Measurements from ENCODE around the gene FAM135A.
"Not testable (repeated sequence)": the region's sequence is repeated elsewhere in the genome, so short reads cannot be mapped to it uniquely, and the experiment has no call there.

FAM135A gene

DNA sequence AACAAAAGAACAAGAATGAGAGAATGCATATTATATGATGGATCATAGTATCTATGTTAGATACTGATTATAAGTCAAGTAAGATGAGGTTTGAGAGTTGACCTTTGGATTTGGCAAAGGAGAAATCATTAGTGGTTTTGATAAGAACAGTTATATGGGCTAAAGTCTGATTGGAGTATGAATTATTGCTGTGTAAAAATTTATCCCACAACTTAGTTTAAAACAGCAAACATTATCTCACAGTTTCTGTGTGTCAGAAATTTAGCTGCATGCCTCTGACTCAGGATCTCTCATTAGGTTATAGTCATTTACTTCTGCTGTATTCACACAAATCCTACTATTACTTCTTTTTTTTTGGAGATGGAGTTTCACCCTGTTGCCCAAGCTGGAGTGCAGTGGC is 56.7 kb downstream of the FAM135A start:
- no peak for DNase-seq

DNA sequence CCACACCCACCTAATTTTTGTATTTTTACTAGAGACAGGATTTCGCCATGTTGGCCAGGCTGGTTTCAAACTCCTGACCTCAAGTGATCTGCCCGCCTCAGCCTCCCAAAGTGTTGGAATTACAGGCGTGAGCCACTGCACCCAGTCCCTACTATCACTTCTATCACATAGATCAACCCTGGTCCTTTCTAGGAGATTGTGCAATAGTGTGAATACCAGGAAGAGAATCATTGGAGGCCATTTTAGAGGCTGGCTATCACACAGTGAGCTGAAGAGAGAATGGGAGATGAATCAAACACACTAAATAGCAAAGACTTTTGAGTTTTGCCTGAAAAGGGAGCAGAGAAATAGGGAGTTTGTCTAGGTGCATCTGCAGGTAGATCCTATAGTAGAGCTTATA is 57.2 kb downstream of the FAM135A start:
- DNase-seq: not testable (repeated sequence)

DNA sequence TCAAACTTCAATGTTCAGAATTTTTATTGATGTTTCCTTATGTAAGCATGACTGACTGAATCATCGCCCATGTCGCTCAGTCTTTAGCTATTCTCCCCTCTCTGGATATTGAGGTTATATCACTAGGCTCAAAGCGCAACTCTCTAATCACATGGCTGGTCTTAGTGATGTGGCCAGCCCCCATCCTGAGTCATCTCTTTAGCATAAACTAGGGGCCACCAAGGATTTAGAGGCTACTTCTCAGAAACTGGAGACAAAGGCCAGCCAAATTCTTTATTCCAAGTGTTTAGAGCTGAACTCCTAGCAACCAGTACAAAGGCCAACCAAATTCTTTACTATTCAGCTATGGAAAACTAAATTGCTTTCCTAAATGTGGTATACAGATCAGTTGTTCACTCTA is 61.4 kb downstream of the FAM135A start:
- DNase-seq: no peak

DNA sequence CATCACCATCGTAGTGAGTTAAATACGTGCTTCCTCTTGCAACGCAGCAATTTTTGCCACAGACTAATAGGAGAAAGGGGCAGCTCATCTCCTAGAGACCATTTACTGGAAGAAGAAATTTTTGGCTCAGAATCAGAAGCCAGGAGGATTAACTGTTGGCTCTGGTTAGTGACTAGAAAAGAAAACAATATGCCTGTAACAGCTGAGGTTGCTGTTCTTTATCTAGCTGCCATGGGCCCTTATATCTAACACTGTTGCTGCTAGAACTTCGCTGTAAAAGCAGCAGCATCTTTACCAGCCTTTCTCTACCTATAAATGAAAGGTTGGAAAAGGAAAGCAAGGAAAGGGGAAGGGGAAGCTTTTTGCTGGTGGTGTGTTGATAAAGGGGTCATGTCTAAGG is 65.9 kb downstream of the FAM135A start:
- no peak for DNase-seq

DNA sequence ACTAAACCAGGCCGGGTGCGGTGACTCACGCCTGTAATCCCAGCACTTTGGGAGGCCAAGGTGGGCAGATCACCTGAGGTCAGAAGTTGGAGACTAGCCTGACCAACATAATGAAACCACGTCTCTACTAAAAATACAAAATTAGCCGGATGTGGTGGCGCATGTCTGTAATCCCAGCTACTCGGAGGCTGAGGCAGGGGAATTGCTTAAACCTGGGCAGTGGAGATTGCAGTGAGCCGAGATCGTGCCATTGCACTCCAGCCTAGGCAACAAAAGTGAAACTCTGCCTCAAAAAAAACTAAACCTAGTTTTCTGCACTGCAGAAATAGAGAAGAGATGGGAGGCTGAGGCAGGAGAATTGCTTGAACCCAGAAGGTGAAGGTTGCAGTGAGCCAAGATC is 73.3 kb downstream of the FAM135A start:
- DNase-seq: not testable (repeated sequence)

DNA sequence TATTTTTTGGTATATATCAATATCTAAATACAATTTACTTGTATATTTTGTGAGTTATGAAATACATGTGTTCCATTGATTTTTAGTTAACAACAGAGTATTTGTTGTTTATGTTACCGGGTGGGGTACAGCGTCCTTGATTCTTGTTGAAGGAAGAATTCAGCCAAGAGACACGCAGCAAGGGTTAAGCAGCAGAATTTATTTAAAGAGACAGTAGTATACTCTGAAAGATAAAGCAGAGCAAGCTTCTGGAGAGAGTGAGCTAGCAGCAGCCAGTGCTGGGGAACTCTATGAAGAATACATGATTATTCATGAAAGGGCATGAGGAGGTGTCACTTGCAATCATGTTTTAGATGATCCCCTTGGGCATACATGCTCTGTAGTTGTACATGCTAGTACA is 76.1 kb downstream of the FAM135A start:
- DNase-seq: no peak

DNA sequence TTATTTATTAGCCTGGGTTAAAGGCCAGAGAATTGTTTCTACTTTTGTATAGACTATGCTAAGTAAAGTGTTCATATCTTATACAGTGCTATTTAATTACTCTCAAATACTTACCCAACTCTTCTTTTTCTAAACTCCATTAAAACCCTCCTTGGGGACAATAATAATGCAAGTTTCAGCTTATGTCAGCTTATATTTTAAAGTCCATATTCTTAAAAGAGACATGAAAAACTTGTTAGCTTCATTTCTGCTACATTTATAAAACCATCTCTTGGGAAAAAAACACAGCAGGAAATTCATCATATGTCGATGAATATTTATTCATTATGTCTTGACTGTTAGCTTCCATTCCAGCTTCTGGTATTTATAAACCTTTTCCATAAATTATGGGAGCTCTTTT is 81.5 kb downstream of the FAM135A start:
- DNase-seq: no peak

DNA sequence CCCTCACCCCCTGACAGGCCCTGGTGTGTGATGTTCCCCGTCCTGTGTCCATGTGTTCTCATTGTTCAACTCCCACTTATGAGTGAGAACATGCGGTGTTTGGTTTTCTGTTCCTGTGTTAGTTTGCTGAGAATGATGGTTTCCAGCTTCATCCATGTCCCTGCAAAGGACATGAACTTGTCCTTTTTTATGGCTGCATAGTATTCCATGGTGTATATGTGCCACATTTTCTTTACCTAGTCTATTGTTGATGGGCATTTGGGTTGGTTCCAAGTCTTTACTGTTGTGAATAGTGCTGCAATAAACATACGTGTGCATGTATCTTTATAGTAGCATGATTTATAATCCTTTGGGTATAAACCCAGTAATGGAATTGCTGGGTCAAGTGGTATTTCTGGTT is 82.5 kb downstream of the FAM135A start:
- not testable (repeated sequence) for DNase-seq

DNA sequence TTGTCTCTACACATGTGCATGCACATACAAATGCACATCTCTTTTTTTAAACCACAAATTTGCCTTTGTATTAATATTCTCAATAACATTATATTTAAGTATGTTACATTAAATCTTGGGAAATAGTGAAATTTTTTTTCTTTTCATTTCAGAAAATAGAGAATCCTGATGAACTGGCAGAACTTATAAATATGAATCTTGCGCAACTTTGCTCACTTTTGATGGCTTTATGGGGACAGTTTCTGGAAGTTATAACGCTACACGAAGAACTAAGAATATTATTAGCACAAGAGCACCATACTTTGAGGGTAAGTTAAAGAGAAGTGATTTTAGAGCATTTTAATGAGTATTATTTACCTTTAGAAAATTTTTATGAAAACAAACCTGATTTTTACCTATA is 89.2 kb downstream of the FAM135A start:
- no peak for DNase-seq

DNA sequence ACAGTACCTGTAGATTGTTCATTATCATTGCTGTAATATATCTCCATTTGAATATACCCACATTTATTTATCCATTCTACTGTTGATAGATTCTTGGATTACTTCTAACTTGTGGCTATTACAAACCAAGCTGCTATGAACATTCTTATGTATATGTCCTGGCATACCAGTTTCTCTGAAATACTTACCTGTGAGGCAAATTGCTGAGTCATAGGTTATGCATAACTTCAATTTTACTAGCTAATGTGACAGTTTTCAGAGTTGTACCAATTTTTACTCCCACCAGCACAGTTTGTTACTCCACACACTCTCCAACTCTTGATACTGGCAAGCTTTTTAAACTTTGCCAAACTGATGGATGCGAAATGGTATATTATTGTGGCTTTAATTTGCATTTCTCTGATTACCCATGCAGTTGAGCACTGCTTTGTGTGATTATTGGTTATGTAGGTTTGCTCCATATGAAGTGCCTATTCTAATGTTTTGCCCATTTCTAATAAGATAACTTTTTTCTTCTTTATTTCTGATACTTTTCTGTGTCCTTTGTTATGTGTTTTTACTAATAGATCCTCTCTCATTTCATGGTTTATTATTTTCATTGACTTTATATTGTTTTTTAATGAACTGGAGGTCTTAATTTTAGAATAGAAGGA is 90.6 kb downstream of the FAM135A start:
- DNase-seq: no peak

DNA sequence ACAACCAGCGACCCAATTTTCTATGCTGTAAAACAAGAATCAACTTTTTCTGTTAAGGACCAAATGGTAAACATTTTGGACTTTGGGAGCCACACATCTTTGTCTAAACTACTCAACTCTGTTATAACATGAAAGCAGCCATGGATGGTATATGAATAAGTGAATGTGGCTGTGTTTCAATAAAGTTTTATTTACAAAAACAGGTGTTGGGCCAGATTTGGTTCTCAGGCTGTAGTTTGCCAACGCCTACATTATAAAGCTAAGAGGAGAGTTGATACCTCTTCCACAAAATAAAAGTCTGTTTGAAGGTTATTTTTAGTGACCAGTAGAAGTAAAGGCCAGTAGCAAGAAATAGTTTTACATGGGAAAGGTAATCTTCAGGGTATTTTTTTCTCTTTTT is 93.0 kb downstream of the FAM135A start:
- DNase-seq: no peak

DNA sequence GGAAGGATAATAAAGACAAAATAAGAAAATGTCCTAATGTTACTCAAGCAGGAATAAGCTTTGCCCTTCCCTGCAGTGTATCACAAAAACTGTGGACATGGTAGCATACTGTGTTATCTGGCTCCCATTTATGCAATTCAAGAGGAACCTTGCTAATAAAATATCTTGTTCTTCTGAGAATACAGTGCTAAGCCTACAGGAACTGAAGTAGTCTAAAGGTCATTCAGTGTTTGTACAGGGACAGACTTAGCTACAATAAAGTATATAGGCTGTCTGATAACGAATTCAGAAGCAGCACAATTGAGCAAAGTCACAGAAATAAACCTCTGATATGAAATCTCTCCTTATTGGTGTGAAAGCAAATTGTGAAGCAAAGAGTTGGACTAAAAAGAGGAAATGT is 93.9 kb downstream of the FAM135A start:
- no peak for DNase-seq

DNA sequence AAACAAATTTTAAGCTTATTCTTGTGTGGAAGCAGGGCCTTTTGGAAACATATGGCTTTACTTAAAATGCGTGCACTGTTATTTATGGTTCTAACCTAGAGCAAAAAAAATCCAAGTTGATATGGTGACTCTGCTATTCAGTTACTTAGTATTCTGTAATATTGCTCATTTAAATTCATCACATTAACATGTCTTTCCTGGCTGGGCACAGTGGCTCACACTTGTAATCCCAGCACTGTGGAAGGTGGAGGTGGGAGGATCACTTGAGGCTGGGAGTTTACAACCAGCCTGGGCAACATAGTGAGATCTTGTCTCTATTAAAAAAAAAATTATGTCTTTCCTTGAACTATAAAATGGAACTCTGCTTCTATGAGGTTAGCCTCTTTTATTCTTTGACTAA is 95.6 kb downstream of the FAM135A start:
- no peak for DNase-seq

DNA sequence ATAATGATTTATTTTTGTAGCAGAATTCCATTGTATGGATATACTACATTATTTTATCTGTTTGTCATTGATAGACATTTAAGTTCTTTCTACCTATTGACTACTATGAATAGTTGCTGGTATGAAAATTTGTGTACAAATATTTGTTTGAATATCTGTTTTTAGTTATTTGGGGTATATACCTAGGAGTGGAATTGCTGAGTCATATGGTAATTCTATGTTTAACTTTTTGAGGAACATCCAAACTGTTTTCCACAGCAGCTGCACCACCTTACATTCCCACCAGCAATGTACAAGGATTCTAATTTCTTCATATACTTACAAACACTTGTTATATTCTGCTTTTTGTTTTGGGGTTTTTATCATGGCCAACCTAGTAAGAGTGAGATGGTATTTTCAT is 97.3 kb downstream of the FAM135A start:
- no peak for DNase-seq

DNA sequence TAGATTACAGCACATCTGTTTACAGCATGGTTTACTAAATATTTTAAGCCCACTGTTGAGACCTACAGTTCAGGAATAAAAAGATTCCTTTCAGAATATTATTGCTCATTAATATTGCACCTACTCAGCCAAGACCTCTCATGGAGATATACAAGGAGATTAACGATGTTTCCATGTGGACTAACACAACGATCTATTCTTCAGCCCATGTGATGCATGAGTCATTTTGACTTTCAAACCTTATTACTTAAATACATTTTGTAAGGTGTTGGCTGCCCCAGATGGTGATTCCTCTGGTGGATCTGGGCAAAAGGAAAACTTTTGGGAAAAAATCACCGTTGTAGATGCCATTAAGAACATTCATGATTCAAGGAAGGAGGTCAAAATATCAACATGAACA is 105.4 kb downstream of the FAM135A start:
- no peak for DNase-seq

DNA sequence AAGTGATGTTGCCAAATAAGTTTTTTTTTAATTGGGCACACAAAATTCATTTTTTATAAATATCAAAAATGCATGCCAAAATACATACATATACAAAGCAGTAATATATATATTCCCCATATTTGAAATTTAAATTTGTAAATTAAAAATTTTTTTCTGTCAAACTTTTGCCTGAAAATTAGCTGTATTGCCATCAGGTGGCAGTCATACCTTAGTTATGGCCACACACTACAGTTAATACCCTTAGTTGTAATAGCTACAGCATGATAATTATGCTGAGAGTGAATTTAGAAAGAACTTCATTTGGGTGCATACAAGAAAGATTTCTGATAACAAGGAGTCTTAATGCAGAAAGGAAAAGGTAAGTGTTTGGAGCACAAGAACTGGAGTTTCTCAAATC is 107.3 kb downstream of the FAM135A start:
- DNase-seq: no peak

DNA sequence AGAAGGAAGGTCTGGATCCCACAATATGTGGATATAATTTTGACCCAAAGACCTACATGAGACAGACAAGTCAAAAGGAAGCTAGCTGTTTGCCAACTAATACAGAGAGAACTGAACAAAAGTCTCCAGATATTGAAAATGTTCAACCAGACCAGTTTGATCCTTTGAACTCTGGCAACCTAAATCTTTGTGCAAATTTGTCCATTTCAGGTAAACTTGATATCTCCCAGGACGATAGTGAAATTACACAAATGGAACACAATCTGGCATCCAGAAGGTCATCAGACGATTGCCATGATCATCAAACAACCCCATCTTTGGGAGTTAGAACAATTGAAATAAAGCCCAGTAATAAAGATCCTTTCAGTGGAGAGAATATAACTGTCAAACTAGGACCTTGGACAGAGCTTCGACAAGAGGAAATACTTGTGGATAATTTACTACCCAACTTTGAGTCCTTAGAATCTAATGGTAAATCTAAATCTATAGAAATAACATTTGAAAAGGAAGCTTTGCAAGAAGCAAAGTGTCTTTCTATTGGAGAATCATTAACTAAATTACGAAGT is 111.5 kb downstream of the FAM135A start:
- DNase-seq: no peak

DNA sequence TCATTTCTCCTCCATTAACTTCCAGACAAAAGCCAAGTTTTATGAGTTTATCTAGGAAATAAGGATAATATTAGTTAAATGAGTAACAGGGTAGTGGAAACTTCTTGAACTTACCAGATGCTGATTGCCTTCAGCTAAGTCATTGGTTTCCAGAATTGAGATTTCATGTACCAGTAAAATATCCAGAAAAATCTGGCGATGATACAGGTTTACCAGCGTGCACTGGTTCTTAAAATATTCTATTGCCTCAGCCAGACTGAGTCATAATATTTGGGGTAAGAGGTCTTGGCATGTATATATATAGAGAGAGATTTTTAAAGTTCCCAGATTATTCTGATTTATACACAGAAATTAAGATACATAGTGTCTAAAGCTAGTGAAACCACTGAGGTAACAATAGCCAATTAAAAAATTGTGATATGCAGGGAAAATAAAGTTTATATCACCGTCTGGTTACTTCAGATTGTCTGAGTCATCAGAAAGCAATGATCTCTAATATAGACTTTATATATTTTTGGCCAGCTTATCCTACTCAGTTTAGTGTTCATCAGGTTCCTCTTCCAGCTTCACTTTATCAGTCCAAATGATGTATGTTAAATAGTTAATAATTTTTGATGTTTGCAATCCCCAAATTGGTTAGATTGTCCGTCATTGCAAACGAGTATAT is 113.9 kb downstream of the FAM135A start:
- DNase-seq: no peak

DNA sequence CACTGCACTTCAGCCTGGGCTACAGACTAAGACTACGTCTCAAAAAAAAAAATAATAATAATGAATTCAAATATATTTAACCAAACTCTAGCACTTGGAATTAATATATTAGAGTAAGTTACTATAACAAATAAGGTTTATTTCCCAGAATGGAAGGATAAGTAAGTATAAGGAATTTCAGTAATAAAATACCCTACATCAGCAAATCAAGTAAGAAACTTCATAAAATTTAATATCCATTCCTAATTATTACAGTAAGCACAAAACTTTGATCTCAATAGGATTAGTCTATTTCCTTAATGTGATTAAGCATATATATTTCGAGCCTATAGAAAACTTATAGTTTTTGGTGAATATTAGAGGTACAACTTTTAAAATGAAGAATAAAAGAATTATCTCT is 116.7 kb downstream of the FAM135A start:
- no peak for DNase-seq

DNA sequence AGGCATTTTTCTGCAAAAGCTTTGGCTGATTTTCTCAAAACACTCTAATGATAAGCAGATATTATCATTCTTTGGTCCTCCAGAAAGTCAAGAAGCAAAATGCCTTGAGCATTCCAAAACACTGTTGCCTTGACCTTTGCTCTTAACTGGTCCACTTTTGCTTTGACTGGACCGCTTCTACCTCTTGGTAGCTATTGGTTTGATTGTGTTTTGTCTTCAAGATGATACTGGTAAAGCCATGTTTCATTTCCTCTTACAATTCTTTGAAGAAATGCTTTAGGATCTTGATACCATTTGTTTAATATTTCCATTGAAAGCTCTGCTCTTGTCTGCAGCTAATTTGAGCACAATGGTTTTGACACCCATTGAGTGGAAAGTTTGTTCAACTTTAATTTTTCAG is 117.8 kb downstream of the FAM135A start:
- DNase-seq: no peak

DNA sequence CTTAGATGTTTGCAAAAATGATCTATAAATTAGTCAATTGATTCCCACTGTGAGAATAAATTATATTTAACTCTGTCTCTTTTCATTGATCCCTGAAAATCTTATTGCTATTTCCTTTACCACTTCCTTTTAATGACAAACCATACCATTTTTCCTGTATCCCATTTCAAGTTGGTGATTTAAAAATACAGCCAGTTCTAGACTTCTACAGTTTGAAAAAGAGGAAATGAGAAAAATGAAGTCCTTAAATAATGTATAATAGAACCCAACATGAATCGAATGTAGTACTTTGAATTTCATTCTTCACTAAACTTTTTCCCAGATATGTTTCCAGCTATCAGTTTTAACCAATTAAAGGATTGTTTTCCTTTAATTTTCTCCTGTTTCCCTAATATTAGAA is 124.0 kb downstream of the FAM135A start:
- DNase-seq: no peak

DNA sequence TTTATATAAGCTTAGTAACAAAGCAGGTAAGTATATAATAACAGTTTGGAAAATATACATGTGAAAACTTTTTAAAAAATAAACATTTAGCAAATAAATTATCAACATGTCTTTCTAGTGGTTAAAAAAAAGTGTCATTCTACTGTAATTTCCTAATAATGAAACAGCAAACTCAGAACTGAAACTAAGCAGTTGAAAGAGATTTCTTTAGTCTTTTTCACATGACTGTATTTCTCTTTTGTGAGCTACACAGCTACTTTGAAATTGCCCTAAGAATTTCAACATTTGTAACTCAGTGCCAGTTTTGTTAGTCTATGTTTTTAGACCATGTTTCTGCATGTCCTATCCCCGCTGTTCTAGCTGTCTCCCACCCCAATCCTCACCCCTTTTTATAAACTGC is 125.1 kb downstream of the FAM135A start:
- no peak for DNase-seq

DNA sequence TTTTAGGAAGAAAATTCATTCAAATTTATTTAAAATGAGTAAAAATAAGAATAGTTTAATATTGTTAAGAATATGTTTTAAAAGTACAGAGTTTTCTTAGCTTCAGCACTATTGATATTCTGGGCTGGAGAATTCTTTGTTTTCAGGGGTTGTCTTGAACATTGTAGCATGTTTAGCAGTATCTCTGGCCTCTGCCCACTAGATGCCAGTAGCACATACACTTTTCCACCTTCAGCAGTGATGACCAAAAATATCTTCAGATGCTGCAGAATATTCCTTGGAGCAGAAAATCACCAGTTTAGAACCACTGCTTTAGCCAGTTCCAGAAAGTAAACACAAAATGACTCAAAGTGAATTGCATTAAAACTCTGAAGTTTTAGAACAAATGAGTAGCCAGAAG is 134.0 kb downstream of the FAM135A start:
- DNase-seq: no peak

DNA sequence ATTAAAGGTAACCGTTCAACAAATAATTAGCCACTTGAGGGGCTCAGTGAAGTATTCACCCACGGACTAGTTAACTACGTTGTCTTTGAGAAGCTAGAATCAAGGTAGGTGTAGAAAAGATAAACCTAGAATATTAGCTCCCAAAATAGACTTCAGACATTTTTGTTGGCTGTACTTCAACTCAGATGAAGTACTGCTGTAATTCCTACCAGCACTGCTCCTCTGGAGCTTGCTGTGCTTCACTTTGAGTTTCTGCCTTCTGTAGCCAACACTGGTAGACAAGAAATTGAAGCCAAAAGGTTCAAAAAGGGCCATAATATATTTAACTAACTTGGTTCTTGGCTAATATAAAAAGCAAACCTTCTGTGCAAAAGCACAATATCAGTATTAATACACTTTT is 134.6 kb downstream of the FAM135A start:
- DNase-seq: no peak

DNA sequence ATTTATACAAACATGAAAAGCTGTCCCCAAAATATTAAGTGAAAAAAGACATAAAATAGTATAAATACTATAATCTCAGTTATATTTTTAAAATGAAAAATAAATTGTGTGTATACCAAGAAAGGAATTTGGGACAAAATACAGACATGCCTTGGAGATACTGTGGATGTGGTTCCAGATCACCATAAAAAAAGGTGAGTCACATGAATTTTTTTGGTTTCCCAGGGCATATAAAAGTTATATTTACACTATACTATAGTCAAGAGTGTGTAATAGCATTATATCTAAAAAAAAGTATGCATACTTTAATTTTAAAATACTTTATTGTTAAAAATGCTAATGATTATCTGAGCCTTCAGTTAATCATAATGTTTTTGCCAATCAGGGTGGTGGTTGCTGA is 136.0 kb downstream of the FAM135A start:
- DNase-seq: no peak

All from activated gamma-delta T cell treated with Interleukin-2 at 50 U/mL for 16 hours (primary cell).